Glomerular endothelial cell (primary cell): ENCODE measurements around the gene AJAP1. TPM values are rescaled to one million over a fixed set of nuclear protein-coding genes. Genes with fewer than 3 reads are reported as not detected.

Experiments
- DNase-seq: peaks from one replicate; pipeline ENCODE4 v3.0.0-alpha.2; 2011; ENCODE audit warnings: low read depth, low spot score; ENCODE audit errors: extremely low read depth
- total RNA-seq: library from RNA; depleted of rRNA; stranded (reverse); fragments of >200 nt; gene quantifications from 2 replicates; pipeline ENCODE4 v1.2.3, GENCODE V29; 2015

The AJAP1 gene
- total RNA-seq, 1 donor from 2014 or later: 0.06 TPM

DNA sequence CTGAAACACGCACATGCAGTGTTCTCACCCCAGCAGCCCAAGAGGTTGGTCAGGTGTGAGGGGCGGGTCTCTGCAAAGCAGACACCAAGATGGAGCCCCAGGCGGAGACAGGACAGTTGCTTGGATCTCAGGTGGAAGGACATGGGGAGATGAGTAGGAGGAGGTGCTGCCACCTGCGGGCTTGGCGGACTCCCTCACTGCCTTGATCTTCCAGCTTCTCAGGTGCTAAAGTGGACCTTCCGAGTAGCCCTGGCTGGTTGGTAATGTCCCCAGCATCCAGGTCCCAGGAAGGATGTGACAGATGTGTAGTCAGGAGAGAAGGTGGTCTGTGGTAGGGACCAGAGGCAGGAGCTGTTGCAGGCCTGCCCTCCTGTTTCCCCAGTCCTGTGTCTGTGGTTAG lies 114.1 kb downstream of the AJAP1 start:
- DNase-seq: no peak

DNA sequence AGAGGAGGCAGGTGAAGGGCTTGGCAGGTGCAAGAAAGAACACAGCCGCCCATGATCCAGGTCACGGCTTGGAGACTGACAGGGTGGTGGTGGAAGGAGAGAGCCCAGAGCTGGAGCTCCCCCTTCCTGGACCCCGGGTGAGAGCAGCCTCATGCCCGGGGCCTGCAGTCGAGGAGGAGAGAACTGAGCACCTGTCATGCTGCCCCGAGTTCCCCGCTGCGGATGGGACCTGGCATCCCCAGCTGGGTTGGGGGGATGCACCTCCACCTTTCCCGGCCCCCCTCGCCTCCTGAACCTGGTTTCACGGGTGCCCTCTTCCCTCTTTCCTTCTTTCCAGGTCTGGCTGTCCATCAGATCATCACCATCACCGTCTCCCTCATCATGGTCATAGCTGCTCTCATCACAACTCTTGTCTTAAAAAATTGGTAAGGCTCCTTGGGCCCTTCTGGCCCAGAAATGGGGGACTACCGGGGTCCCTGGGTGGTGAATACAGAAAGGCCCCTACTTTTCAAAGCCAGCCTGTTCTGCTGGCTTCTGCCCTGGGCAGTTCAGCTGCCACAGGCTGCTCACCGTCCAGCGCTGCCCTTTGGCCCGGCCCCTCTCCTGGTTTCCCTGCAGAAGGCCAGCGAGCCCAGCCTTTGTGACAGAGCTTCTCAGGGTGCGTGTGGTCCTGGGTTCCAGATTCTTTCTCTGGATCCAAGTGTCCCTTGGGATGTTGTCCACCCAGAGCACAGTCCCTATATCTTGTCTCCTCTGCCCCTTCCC lies 115.3 kb downstream of the AJAP1 start:
- DNase-seq: no peak

DNA sequence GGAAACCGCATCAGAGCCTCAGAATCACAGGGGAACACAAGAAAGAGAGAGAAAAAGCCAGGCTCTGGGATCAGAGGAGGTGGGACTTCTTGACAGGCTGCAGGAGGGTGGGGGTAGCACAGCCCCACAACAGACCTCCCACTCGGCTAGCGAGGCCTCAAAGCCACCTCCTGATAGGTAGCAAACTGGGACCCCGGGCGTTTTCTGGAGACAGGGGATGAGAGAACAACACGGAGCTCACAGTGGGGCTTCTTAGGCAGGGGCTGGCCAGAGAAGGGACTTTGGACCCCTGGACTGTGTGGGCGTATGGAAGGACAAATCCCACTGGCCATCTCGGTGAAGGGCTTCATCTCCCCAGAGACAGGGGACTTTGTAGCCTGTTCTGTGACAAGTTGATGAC lies 116.3 kb downstream of the AJAP1 start:
- no peak for DNase-seq

DNA sequence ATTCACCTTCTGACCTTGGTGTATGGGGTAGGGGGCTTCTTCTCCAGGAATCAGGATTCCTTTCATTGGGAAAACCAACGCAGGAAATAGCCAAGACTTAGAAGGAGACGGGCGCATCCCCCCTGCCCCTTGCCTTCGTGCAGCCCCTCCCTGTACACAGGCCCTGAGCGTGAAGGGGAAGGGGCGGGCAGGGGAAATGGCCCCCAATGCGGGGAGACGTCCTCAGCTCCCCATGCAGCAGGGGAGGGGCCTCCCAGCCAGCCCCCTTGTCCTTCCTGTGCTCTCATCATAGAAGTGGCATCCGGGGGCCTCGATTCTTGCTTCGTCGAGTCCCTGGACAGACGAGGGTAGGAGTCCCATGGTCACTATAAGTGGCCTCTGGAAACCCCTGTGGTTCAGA lies 116.9 kb downstream of the AJAP1 start:
- no peak for DNase-seq

DNA sequence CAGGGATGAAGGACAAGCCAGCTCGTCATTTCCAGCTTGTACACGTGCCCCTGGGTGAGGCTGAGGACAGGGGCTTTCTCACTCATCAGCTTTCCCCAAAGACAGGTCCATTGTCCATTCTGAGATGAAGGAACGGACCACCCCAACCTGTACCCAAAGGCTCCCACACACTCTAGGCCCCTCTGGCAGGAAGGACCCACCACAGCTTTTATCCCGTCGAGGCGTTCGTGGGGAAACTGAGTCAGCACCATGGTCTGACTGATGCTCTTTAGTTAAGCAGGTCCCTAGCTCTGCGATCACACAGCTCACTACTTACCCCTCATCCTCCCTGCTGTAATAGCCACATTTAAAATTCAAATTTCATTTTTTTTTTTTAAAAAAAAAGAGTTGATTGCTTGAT lies 117.3 kb downstream of the AJAP1 start:
- no peak for DNase-seq

DNA sequence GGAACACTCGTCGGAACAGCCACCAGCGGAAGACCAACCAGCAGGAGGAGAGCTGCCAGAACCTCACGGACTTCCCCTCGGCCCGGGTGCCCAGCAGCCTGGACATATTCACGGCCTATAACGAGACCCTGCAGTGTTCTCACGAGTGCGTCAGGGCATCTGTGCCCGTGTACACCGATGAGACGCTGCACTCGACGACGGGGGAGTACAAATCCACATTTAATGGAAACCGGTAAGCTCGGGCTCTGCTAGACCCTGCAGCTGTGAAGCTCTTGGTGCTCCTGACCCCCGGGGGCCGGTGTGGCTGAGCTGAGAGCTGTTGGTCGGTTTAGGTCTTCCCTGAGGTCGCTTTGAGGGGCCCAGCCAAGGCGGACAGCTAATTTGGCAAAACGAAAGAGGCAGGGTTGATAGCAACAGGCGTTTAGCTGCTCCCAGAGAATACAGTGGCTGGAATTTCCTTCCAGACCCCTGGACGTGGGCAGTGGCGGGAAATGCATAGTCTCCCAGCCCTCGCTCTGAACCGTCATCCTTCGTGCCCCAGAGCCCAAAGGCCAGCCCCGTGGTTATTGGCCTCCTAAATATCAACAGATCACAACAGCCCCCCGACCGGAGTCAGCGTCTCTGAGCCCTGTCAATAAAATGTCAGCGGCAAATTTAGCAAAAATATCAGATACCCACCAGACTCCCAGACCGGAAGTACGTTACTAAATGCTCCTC lies 118.0 kb downstream of the AJAP1 start:
- no peak for DNase-seq

DNA sequence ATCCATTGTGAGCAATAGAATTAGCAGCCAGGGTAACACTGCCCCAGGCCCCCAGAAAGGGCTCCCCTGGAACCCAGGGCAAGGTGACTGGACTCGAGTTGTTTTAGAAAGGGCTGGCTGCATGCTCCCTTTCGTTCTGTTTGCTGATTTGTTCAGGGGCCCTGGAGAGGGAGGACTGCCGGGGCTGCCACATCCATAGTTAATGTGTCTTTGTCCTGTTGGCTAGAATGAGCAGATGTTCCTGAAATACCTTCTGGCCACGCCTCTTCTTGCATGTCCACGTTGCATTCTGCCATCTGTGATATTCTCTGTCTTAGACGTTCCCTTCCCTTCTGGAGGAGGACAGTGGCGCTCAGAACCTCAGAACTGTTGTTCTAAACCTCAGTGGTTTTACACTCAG lies 118.8 kb downstream of the AJAP1 start:
- DNase-seq: no peak

DNA sequence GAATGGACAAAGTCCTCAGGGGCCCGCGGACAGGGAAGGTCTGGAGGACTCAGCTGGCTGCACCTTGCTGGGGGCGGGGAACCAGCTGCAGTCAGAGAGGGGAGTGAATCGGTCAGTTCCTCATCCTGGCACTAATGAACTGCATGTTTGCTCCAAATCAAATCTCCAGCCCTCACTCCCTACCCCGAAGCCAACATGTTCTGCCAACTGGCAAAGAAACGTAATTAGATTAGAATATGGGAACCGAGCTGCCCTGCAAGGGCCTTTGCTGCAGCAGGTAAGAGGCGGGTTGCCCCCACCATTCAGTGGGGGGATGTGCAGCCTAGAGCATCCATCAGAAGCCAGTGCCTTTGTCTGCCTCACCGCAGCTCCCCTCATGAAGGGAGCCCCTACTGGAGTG lies 121.1 kb downstream of the AJAP1 start:
- DNase-seq: no peak

DNA sequence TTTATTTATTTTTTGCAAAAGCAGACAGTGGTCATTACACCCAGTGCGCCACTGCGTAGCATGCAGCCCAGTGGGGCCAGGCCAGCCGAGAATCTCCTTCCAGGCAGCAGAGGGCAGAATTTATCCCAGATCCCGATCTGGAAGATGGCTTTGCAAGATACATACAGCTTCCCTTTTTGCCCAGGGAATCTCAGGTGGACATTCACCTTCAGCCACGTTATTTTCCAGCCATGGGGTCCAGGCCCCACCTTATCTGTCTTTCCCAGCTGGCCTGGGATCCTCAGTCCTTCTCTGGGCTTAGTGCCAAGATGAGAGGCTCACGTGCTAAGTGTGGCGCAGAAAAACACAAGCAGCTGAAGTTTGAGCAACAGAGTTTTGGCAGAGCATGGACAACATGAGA lies 123.6 kb downstream of the AJAP1 start:
- no peak for DNase-seq

DNA sequence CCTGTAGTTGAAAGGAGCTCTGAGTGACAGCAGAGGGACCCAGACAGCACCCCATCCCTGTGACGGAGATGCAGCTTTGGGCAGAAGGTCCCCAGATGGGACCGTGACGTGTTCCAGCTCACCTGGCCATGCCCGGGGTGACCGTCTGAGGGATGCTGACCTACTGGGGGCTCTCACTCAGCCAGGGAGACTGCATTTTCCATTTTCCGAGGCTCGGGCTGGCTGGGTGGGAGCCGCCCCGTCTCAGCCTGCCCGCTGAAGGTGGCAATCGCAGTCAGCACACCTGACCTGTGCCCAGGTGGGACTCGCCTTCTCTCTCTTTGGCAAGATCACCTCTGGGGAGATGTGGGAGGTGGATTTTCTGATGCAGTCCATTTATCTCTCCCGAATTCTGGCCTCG lies 127.2 kb downstream of the AJAP1 start:
- no peak for DNase-seq

DNA sequence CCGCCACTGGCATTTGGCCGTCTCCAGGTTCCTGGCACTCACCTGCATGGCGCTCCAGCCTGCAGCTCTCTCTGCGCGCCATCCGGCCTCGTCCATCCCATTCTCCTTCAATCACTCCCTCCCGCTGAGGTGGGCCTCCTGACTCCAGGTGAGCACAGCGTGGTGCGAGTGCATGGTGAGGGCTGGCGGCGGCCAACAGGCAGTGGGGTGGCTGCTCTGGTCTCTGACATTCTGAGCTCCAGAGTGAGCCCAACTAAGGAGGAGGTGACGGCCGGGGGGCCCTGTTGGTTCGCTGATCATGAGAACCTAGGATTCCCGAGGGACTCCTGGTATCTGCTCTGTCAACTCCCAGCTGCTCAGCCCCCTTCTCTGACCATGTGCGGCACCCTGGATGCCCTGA lies 130.4 kb downstream of the AJAP1 start:
- DNase-seq: no peak

DNA sequence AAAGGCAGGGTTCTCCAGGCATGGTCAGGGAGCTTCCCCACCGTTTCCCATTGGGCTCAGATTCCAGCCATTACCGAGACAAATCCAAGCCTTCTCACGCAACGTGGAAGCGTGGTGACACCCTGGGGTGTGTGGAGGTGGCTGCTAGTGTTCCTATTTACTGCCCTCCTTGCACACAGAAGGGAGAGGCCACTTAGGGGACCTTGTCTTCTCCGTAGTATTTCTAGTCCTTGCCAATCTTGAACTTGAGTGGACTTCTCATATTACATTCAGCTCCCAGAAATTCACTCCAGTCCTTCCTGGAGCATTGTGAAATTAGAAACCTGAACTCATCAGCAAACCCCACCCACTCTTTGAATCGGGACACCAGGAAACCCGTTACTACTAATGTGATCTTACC lies 131.6 kb downstream of the AJAP1 start:
- DNase-seq: no peak

DNA sequence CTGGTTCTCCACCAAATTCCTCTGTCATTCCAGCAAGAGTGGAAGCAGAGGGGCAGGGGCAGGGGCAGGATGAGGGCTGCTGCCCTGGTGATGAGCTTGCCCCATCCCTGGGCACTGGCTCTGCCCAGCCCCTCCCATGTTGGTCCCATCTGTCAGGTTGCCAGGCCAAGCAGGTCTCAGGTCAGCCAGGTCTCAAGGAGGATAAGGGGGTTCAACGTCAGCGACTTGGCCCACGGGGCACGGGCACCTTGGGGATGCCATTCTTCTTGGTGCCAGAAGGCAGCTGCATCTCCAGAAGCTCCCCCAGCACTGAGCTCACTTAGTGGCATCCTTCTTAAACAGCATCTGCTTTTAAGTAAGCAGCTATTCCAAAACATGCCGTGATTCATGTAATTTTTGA lies 133.1 kb downstream of the AJAP1 start:
- DNase-seq: no peak

DNA sequence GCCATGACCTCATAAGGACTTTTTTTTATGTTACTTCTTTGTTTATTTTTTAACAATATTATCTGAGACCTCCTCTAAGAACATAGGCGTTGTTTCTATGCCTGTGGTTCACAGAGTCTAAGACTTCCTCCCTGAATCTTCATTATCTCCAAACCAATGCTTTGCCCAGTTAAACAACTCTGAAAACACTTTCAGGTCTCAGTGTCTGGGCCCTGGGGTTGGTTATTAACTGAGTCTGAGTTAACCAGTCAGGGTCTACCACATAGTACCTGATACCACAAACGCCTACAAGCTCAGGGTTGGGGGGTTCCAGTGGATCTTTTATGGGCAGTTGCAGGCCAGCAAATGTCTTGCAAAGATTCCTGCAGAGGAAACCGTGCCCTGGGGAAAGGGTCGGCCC lies 138.2 kb downstream of the AJAP1 start:
- no peak for DNase-seq

DNA sequence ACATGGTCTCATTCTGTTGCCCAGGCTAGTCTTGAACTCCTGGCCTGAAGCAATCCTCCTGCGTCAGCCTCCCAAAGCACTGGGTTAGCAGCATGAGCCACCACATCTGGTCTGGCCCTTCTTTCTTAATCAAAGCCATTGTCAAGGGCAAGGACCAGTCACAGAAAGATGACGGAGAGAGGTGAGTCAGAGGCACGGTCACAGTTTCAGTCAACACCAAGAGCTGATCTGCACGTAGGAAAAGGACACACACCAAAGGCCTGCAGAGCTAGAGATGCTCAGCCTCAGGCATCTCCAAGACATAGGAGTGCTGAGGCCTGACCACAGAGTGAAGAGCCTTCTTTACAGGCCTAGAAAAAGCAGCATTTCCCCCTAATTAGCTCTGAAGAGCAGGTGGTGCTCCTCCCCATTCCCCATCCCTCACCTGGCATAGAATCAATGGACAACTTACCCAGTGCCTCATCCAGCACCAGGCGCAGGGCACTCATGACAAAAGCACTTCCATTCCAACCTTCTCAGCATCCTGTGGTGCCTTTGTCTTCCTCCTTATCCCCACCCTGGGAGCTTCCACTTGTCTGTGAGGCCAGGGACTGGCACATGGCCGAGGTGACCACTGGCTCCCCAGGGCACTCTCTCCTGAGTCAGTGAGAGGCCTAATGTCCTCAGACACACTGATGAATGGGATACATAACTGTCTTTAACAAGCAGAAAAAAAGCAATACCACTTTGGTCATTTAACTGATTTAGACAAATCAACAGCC lies 139.8 kb downstream of the AJAP1 start:
- DNase-seq: no peak

DNA sequence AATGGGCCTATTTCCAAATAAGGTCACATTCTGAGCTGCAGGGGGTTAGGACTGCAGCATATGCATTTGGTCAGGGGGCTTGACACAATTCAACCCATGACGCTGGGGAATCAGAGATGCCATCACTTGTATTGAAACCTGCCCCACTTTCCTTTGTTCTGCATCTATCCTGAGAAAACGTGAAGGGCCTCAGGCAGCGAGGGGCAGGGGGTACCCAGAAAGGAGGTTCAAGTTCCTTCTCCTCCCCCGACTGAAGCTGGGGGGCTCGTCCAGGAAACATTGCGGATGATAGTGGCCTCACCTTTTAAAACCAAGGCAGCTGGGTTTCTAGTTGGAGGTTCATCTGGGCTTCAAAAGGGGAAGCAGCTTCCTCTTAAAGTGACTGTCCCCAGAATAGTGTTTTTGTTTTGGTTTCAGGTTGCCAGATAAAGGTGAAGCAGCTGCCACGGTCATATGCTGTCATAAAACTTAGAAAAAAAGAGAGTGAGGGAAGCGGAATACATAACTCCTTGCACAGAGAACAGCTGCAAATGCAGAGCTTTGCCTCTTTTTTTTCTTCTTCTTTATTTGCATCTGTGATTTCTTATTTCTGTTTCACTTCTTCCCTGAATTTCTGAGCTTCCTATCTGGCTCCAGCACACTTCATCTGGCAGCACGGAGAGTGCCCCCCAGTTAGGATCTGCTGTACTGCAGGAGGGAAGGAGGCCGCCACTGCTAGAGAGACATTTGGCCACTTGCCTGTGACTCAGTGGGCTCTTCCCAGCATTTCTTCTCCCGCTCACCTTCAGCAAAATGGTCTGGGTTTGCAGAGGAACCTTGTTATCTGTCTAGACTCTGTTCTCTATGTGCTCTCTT lies 142.0 kb downstream of the AJAP1 start:
- DNase-seq: no peak

DNA sequence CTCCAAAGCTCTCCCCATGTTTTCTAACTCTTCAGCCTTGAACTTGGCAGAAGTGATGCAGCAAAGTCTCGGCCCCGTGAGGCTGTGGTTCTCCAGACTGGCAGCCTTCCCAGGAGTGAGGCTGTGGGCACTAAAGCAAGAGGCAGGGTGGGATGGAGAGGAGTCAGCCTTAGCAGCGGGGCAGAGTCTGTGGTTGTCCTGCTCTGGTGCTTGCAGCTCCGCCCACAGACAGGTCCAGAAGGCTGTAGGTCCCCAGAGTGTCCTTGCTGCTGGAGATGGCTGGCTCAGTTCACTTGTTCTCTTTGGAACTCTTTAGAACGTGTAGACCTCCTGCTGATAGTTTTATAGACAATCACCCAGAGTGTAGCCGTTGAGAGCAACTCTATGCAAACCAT lies 142.6 kb downstream of the AJAP1 start:
- no peak for DNase-seq

DNA sequence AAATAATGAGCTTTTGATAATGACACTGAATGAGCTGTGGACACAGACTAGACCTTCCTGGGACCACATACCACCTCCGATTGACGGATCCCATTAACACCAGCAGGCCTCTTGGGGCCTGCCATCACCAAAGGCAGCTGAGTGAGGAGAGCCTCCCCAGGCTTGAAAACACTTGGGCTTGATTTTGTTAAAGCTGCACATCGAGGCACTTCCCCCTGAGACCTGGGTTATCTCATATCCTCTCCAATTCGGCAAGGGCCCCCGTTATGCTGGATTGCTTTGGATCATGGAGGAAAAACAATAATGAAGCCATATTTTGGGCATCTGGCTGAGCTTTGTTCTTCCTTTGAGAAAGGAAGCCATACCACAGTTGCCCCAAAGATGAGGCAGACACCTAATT lies 143.0 kb downstream of the AJAP1 start:
- no peak for DNase-seq

DNA sequence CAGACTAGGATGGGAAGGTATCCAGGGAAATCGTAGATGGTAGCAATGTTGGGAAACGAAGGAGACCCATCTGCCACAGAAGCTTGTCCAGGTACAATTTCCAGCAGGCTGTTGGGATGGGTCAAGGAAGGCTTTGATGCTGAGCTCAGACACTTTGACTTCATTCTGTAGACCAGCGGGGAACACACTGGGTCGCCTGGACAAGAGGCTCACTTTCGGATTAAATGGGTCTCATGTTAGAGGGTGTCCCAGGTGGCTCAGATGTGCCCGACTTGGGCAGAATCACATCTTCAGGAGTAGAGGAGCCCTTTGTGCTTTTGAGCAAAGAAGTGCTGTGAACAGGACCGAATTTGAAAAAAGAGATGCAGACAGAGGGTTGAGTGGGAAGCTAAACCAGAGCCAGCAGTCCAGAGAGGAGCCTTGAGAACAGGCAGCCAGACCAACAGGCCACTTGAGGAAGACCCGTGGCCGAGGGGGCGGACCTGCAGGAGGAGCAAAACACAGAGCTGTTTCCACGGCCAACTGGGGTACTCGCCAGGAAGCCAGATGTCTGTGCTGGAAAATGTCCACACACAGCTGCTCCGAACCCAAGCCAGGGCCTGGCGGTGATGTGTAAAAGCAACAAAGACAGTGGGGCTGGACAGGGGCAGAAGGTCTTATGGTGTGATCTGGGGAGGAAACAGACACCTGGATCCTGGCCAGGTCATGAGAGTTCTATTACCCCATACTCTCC lies 146.9 kb downstream of the AJAP1 start:
- no peak for DNase-seq

DNA sequence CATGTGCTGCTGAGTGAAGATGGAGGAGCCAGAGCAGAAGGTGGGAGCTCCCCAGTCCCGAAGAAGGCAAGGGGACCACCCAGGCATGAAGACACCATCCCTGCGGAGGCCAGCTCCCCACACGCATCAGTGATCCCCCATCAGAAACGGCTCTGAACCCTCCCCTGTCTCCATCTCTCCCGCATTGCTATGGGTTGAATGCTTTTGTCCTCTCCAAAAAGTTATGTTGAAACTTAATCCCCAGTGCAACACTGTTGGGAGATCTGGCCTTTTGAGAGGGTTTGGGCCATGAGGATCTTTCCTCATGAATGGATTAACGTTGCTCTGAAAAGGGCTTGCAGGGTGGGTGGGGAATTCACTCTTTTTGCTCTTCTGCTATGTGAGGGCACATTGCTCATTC lies 147.6 kb downstream of the AJAP1 start:
- no peak for DNase-seq
